GM10248 (cell line): Measurements from ENCODE around the gene CCL19.
A peak's percentile ranks its signal among the peaks of the same experiment; 100 is the strongest.

Source experiments
- CTCF ChIA-PET: fragments of 300-600 bp; sonication (Branson Sonifier 250); formaldehyde crosslinking; extraction: SDS; loops from one replicate; lab custom pipeline; 2021; ENCODE audit warnings: antibody characterized with exemption; lab: Yijun Ruan, JAX
- POLR2A ChIA-PET: fragments of 350-650 bp; sonication (Branson Sonifier 250); formaldehyde crosslinking; extraction: SDS; loops from one replicate; lab custom pipeline; 2020; ENCODE audit warnings: antibody characterized with exemption; lab: Yijun Ruan, JAX
- DNase-seq: peaks from one replicate; pipeline ENCODE4 v3.0.0; 2012; ENCODE audit errors: extremely low spot score
- TF ChIP-seq, protein P1 (sequence below): IDR thresholded peaks from 2 replicates; pipeline ENCODE4 v1.5.1; 2012; ENCODE audit warnings: mild to moderate bottlenecking, low read depth; ENCODE audit errors: extremely low read depth, missing control alignments, control extremely low read depth

The CCL19 gene

DNA sequence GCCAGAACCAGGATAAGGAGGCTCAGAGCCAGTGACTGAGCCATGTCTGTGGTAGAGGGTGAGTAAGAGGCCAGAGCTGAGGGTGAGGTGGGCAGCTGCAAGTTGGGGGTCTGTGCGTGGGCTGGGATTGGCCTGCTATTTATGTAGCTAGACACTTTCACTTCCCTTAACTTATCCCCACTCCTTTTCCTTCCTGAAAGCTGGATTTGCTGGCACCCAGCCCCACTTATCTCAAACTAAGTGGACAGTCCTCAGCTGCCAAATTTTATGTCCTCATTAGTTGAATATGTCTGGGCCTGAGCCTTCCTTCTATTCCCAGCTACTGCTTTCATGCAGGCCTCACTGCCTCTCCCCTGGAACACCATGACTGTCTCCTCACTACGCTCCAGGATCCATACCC, 18.9 kb upstream of the CCL19 start, which contains the start of gene CCL21:
Gene CCL21, minus strand, starts transcription at position 114 of the 400 bp plus-strand sequence. Its CDS starts 70 bp downstream, at position 44.
- TF ChIP-seq, protein P1, sequence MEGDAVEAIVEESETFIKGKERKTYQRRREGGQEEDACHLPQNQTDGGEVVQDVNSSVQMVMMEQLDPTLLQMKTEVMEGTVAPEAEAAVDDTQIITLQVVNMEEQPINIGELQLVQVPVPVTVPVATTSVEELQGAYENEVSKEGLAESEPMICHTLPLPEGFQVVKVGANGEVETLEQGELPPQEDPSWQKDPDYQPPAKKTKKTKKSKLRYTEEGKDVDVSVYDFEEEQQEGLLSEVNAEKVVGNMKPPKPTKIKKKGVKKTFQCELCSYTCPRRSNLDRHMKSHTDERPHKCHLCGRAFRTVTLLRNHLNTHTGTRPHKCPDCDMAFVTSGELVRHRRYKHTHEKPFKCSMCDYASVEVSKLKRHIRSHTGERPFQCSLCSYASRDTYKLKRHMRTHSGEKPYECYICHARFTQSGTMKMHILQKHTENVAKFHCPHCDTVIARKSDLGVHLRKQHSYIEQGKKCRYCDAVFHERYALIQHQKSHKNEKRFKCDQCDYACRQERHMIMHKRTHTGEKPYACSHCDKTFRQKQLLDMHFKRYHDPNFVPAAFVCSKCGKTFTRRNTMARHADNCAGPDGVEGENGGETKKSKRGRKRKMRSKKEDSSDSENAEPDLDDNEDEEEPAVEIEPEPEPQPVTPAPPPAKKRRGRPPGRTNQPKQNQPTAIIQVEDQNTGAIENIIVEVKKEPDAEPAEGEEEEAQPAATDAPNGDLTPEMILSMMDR = no peak
- ChIA-PET POLR2A (no interaction called here), CTCF (interaction anchor here (0.8 to 1.5 kb wide), 5 partner anchors 9 to 670 kb away, joined by 3 to 5 read pairs (median 3); no protein-coding TSS in a partner anchor)
- DNase-seq = no peak

DNA sequence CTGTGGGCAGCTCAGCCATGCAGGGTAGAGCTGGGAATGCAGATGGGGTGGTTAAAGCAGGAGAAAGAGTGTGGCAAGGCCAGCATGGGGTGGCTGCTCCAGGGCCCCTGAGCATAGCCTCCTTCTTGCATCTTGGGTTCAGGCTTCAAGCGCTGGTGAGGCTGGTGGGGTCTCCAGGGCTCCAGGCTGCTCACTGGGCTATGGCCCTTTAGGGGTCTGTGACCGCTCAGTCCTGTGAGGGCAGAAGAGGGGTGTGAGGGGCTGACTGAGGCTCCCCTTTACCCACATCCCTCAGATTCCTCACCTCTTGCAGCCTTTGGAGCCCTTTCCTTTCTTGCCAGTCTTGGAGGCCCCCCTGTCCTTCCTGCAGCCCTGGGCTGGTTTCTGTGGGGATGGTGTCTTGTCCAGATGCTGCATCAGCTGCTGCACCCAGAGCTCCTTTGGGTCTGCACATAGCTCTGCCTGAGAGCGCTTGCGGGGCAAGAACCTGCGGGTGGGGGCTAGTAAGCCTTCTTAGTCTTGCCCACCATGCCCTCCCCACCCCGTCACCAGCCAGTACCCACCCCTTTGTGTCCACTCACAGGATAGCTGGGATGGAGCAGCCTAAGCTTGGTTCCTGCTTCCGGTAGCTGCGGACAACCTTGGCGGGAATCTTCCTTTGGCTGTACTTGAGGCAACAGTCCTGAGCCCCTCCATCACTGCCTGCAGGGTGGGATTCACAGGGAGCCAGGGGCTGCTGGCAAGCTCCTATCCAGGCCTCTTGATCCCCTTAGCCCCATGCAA, 18.3 kb upstream of the CCL19 start:
- TF ChIP-seq, protein P1 = no peak
- no peak for DNase-seq
- ChIA-PET CTCF (interaction anchor here (0.8 to 1.5 kb wide), 4 partner anchors 9 to 671 kb away, joined by 3 to 5 read pairs (median 3); no protein-coding TSS in a partner anchor), POLR2A (no interaction called here)

DNA sequence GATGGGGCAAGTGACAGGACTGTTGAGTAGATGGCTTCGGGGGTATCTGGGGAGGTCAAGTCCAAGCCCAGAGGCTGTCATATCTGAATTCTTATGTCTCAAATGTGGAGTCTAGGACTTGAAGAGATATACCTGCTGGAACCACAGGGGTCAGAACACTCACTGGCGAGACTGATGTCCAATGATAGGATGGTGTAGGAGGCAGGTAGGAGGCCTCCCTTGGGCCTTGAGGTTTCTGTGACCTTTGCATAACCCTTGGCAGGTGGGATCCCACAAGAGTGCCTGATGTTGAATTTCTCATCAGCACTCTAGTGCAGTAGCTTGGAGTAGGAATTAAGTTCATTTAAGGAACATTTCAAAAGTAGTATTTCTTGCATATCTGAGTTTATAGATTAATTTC, 16.1 kb upstream of the CCL19 start:
- DNase-seq = no peak
- ChIA-PET POLR2A (no interaction called here), CTCF (interaction anchor here (1.4 kb wide), 1 partner anchor 32 kb away, joined by 3 read pairs; no protein-coding TSS in a partner anchor)
- TF ChIP-seq, protein P1 = no peak

DNA sequence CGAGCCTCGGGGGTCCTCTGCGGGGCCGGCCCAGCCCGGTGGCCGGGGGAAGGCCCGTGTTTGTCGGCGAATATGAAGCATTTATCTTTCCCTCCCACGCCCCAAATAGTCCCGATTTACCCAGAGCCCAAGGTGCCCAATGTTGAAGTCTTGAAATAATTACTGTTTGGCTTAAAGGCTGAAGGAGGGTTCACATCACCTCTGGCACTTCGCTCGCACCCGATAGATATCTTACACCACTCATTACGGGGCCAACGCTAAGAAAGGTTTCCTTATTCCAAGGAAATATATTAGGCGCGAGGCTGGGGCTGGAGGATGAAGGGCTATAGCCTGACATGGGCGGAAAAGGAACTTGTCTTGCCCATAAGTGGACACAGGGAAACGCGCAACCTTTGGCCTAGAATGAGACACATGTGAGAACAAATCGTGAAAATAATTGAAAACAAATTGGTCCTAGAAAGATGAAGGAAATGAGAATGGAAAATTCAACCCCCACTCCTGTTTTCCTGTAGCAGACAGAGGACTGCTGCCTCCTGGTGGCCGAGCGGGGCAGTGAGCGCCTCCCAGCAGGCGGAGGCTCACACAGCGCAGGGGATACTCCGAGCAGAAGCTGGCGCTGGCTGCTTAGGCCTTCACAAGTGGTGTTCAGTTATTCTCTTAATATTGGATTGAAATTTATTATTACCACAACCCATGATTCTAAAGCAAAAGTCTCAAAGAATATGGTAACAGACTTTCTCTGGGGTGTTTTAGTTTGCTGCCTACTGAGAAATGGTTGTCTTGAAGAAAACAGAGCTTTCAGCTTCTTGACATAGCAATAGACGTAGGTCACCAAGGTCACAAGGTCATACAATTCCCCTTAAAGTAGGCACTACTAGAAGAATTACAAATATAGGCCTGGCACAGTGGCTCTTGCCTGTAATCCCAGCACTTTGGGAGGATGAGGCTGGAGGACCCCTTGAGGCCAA, 11.0 kb upstream of the CCL19 start:
- DNase-seq = peak; percentile 83
- TF ChIP-seq, protein P1 = peak; percentile 99
- ChIA-PET CTCF (interaction anchor here (0.6 to 5.9 kb wide), 37 partner anchors 8 to 826 kb away, joined by 3 to 49 read pairs (median 5); partner anchors contain the start of genes CCL19, CCL21, GALT and RPP25L), POLR2A (no interaction called here)

DNA sequence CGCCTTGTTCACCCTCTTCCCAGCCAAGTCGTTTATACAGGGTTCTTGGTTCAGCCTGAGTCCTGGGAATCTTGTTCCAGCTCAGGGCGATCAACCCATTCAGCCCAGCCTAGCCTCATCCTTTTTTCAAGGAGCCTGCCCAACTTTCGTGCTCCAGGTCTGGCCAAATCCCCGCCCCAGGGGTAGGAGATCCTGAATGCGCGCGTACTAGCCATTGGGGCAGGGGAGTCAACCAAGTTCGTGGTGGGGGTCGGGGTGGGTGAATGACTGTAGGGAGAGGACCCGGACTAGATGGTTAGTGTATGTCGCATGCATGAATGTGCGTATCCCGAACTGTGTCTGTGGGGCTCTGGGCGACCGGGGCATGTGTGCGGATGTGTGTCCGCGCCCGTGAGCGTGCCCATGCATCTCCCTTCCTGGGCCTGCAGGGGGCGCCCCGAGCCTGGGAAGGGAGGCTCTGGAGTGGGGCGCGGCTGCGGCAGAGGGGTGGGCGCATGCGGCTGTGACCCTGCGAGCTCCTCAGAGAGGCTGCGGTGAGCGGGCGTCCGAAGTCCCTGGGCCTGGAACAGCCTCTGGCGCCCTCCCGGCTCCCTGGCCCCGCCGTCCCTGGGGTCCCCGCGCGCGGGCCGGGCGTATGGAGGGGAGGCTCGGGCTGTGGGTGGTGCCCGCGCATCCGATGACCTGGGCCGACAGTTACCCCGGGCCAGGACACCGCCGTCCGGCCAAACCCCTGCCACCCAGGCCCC, 10.1 kb upstream of the CCL19 start:
- TF ChIP-seq, protein P1 = peak; percentile 70
- peak; percentile 76 for DNase-seq
- POLR2A ChIA-PET = no interaction called here
- CTCF ChIA-PET = interaction anchor here (0.8 to 5.9 kb wide), 14 partner anchors 8 to 109 kb away, joined by 3 to 49 read pairs (median 3); partner anchors contain the start of genes CCL19, CCL21, GALT and SIGMAR1

DNA sequence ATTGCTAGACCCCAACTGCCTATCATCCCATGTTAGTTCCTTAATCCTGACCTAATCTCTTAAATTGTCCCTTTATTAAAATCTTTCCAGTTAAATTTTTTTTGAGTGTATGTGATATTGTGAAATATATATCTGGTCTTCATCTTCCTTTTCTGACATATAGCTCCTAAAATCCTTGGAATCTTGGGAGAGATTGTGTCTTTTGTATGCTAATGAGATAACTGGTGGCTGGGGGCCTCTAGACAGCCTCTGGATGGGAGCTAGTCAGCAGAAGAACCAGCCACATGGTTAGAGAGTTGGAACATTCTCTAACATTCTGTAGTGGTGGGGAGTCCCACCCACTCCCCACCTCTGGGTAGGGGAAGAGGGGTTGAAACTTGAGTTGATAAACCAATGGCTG, 3.7 kb upstream of the CCL19 start:
- no peak for DNase-seq
- CTCF ChIA-PET = interaction anchor here (0.7 to 4.7 kb wide), 3 partner anchors 8 to 15 kb away, joined by 3 to 30 read pairs (median 6); partner anchors contain the start of gene CCL21
- TF ChIP-seq, protein P1 = no peak
- POLR2A ChIA-PET = no interaction called here
